Ascending aorta (tissue), 2 donors: Measurements from ENCODE around the gene CFAP54. TPM values are rescaled to one million over a fixed set of nuclear protein-coding genes. Genes with fewer than 3 reads are reported as not detected.
"Not testable (repeated sequence)": the region's sequence is repeated elsewhere in the genome, so short reads cannot be mapped to it uniquely, and the experiment has no call there.

Source experiments
- DNase-seq, 2 donors: peaks; one replicate each; pipeline ENCODE4 v3.0.0-alpha.2; 2019; ENCODE audit warnings: low spot score in 2 of 2
- H3K27ac ChIP-seq, 2 donors: fragments of 200-600 bp; sonication (generic); one replicate each; pipeline ENCODE4 v1.5.1; 2016 to 2017; ENCODE audit warnings: mild to moderate bottlenecking in 1 of 2
- H3K27me3 ChIP-seq: fragments of 200-600 bp; sonication (generic); one replicate; pipeline ENCODE4 v1.5.1; 2017
- H3K36me3 ChIP-seq, 2 donors: fragments of 200-600 bp; sonication (generic); one replicate each; pipeline ENCODE4 v1.5.1; 2016
- H3K4me1 ChIP-seq, 2 donors: fragments of 200-600 bp; sonication (generic); one replicate each; pipeline ENCODE4 v1.5.1; 2016 to 2017; ENCODE audit warnings: mild to moderate bottlenecking in 1 of 2
- H3K4me3 ChIP-seq, 2 donors: fragments of 200-600 bp; sonication (generic); one replicate each; pipeline ENCODE4 v1.5.1; 2016 to 2017; ENCODE audit warnings: mild to moderate bottlenecking in 1 of 2
- H3K9me3 ChIP-seq, 2 donors: fragments of 200-600 bp; sonication (generic); one replicate each; pipeline ENCODE4 v1.5.1; 2016
- CTCF ChIP-seq, 3 experiments: fragments of 200-600 bp in 2 of 3; fragments of 450-650 bp in 1 of 3; sonication (generic) in 2 of 3; IDR thresholded peaks; one replicate each; pipeline ENCODE4 v1.5.1; 2016 to 2019; ENCODE audit warnings: antibody characterized with exemption in 3 of 3, mild to moderate bottlenecking in 1 of 3, moderate library complexity in 1 of 3
- intact Hi-C: fragments of 100-400 bp; cut with DNase I; formaldehyde crosslinking; loops from one replicate; pipeline ENCODE4 v1.15.1; 2023
- total RNA-seq: library from RNA; depleted of rRNA; stranded (reverse); fragments of >200 nt; gene quantifications from one replicate; pipeline ENCODE4 v1.1.0, GENCODE V29; 2016

The CFAP54 gene
- total RNA-seq, 1 donor from 2014 or later: not detected

GRCh38 chr12:96571101-96571862 is 81.9 kb downstream of the CFAP54 start:
- TF ChIP-seq CTCF (IDR thresholded peaks at IDR 0.05): no peak
- no peaks in the 10 kb centered on the region for H3K4me1 ChIP-seq
- no peaks in the 10 kb centered on the region for H3K9me3 ChIP-seq
- intact Hi-C loops: no loop called here
- no peak overlapping the region for H3K27ac ChIP-seq
- H3K4me3 ChIP-seq: no peak overlapping the region
- DNase-seq: no peak
- no peaks in the 10 kb centered on the region for H3K27me3 ChIP-seq
- H3K36me3 ChIP-seq: no peaks in the 10 kb centered on the region

- peak; percentile 17 to 37 (median 19) for TF ChIP-seq CTCF (IDR thresholded peaks at IDR 0.05)
- no peak for DNase-seq
- no peaks in the 10 kb centered on the region for H3K9me3 ChIP-seq
- no peak overlapping the region for H3K27ac ChIP-seq
- H3K36me3 ChIP-seq: no peaks in the 10 kb centered on the region
- H3K27me3 ChIP-seq: no peaks in the 10 kb centered on the region
- H3K4me1 ChIP-seq: no peaks in the 10 kb centered on the region
- intact Hi-C loops: loop anchor here (5.0 kb wide), 1 partner anchor 729 kb away; no protein-coding TSS in a partner anchor
- no peak overlapping the region for H3K4me3 ChIP-seq
Observed at GRCh38 chr12:96578526-96579125, 89.2 kb downstream of the CFAP54 start.

- Histone ChIP-seq H3K4me3 (no peak overlapping the region), H3K36me3 (no peaks in the 10 kb centered on the region), H3K9me3 (no peaks in the 10 kb centered on the region), H3K4me1 (no peaks in the 10 kb centered on the region), H3K27ac (no peak overlapping the region), H3K27me3 (no peaks in the 10 kb centered on the region)
- no peak for DNase-seq
- TF ChIP-seq CTCF (IDR thresholded peaks at IDR 0.05): no peak
- intact Hi-C loops: no loop called here
Observed at GRCh38 chr12:96585977-96586376, 96.6 kb downstream of the CFAP54 start.

GRCh38 chr12:96587691-96588090 is 98.3 kb downstream of the CFAP54 start:
- no peak overlapping the region for H3K4me3 ChIP-seq
- no peaks in the 10 kb centered on the region for H3K36me3 ChIP-seq
- H3K27me3 ChIP-seq: no peaks in the 10 kb centered on the region
- H3K9me3 ChIP-seq: no peaks in the 10 kb centered on the region
- H3K27ac ChIP-seq: no peak overlapping the region
- intact Hi-C loops: no loop called here
- TF ChIP-seq CTCF (IDR thresholded peaks at IDR 0.05): no peak
- H3K4me1 ChIP-seq: no peaks in the 10 kb centered on the region
- DNase-seq: no peak

GRCh38 chr12:96590970-96591369 is 101.6 kb downstream of the CFAP54 start:
- TF ChIP-seq CTCF (IDR thresholded peaks at IDR 0.05): no peak
- intact Hi-C loops: no loop called here

GRCh38 chr12:96604374-96604773 is 115.0 kb downstream of the CFAP54 start:
- H3K27ac ChIP-seq, intact Hi-C loops, H3K9me3 ChIP-seq, H3K27me3 ChIP-seq, H3K36me3 ChIP-seq, H3K4me1 ChIP-seq, H3K4me3 ChIP-seq, DNase-seq: not testable (repeated sequence)

More at GRCh38 chr12:96590970-96591369, 101.6 kb downstream of the CFAP54 start:
- Histone ChIP-seq H3K27me3 (no peaks in the 10 kb centered on the region), H3K4me3 (no peak overlapping the region), H3K27ac (no peak overlapping the region), H3K36me3 (no peaks in the 10 kb centered on the region), H3K4me1 (no peaks in the 10 kb centered on the region), H3K9me3 (no peaks in the 10 kb centered on the region)
- no peak for DNase-seq
